ENCODE results near the gene MAN1A1. TPM values are rescaled to one million over a fixed set of nuclear protein-coding genes. Genes with fewer than 3 reads are reported as not detected.

MAN1A1 gene
- total and polyA plus RNA-seq, 2 of the 8 experiments (the other 6 are each of a cell fraction or from before 2014, with no cell fraction given) = 1.8 to 5.4 TPM

DNA sequence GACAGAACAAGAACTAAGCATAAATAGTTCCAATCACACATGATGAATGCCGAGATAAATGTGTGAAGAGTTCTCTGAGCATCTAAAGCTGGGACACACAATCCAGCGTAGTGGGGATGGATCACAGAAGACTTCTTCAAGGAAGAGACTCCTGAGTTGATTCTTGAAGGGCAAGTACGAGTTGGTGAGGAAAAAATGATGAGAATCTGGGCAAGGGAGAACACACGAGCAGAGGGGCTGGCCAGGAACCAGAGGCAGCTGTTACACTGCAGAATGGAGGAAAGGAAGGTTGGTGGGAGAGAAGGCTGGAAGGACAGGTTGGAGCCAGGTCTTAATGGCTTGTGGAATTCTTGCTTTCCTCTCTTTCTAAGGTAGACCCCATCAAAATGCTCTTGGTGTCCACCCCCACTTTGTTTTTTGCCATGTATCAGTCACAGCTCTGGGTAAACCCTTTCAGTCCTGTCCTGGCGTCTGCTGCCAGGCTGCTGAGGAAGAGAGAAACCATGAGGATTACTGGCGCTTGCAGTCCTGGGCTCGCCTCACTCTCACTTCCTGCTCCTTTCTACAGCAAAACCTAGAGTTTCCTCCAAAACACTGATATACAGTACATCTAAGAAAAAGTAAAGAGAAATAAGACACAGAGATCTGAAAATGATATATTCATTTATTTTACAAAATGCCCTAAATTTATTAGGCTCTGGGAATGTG is 143.5 kb downstream of the MAN1A1 start:
- H3K79me2 ChIP-seq (ENCODE audit: control insufficient read depth in 1 of 2, insufficient read depth in 2 of 2, low read length in 2 of 2) = no peaks in the 10 kb centered on the region
- FAIRE-seq = no peak
- H3K4me1 ChIP-seq (replicated peaks in 1 of 4; ENCODE audit: control insufficient read depth in 3 of 4, insufficient read depth in 4 of 4, low read length in 3 of 4) = no peaks in the 10 kb centered on the region
- CTCF ChIA-PET (ENCODE audit: partially characterized antibody) = interaction anchor here (1.1 kb wide), 1 partner anchor 18 kb away, joined by 3 read pairs; no protein-coding TSS in a partner anchor
- no peaks in the 10 kb centered on the region for H3K9me3 ChIP-seq (ENCODE audit: insufficient read depth in 2 of 2, low read depth in 1 of 2, low read length in 1 of 2)
- no peak overlapping the region for H4K91ac ChIP-seq (replicated peaks; ENCODE audit: insufficient read length, low read length)
- H3K23ac ChIP-seq (ENCODE audit: insufficient read length) = no peak overlapping the region
- H2AK5ac ChIP-seq (ENCODE audit: low read depth, low read length) = no peak overlapping the region
- H3K23me2 ChIP-seq (ENCODE audit: low read depth, low read length) = no peaks in the 10 kb centered on the region
- no peak overlapping the region for H2BK15ac ChIP-seq (ENCODE audit: low read length)
- TF ChIP-seq CREB1 (IDR thresholded peaks at IDR 0.05) (no peak), CEBPB (IDR thresholded peaks at IDR 0.05; ENCODE audit: low read depth, low read length) (no peak), MAFK (IDR thresholded peaks at IDR 0.05; ENCODE audit: low read depth, low read length) (no peak), BCL11A (IDR thresholded peaks at IDR 0.05; ENCODE audit: low read depth in 2 of 2, low read length in 2 of 2) (no peak)
- H3K27ac ChIP-seq (ENCODE audit: low read depth, low read length) = no peak overlapping the region
- no peak overlapping the region for H3K4me3 ChIP-seq (ENCODE audit: extremely low read depth in 1 of 4, insufficient read depth in 2 of 4, low read depth in 3 of 4, low read length in 4 of 4)
- H3K79me1 ChIP-seq (ENCODE audit: low read depth, low read length) = no peaks in the 10 kb centered on the region
- H3K14ac ChIP-seq (ENCODE audit: insufficient read length) = no peak overlapping the region
- no peak overlapping the region for H3K56ac ChIP-seq (replicated peaks; ENCODE audit: insufficient read length, low read depth, low read length)
- 84% methylated on average over 5 of the region's 7 CpGs; no CpG with 5 or more reads in 1 of the 2 experiments for WGBS, 2 experiments (ENCODE audit: extremely low coverage in 1 of 2, insufficient coverage in 1 of 2, insufficient read length in 1 of 2, insufficient replicate concordance in 2 of 2, low coverage in 1 of 2, low lambda C conversion rate in 2 of 2, missing lambda C conversion rate in 1 of 2)
- no peak overlapping the region for H3K4ac ChIP-seq (replicated peaks; ENCODE audit: insufficient read length, low read depth, low read length)
- no peak overlapping the region for H2AFZ ChIP-seq (ENCODE audit: low read length)
- H2BK120ac ChIP-seq (replicated peaks; ENCODE audit: low read depth, low read length) = no peak overlapping the region
- H3K4me2 ChIP-seq (ENCODE audit: insufficient read depth in 1 of 2, low read depth in 2 of 2, low read length in 2 of 2) = no peak overlapping the region
- H4K5ac ChIP-seq (ENCODE audit: insufficient read length, low read depth, low read length) = no peak overlapping the region
- H3K27me3 ChIP-seq (replicated peaks in 1 of 4; ENCODE audit: control insufficient read depth in 3 of 4, extremely low read depth in 1 of 4, insufficient read depth in 3 of 4, low read length in 3 of 4) = no peaks in the 10 kb centered on the region
- H2BK5ac ChIP-seq (ENCODE audit: low read depth, low read length) = no peak overlapping the region
- POLR2A ChIA-PET (ENCODE audit: partially characterized antibody) = no interaction called here
- no peak overlapping the region for H4K8ac ChIP-seq (ENCODE audit: extremely low read depth, insufficient read depth, low read length)
- no peak overlapping the region for H2BK12ac ChIP-seq (ENCODE audit: low read depth, low read length)
- H2BK20ac ChIP-seq (ENCODE audit: low read length) = no peak overlapping the region
- no peaks in the 10 kb centered on the region for H3K36me3 ChIP-seq (ENCODE audit: control insufficient read depth in 2 of 4, insufficient read depth in 4 of 4, low read length in 3 of 4)
- H3K18ac ChIP-seq (ENCODE audit: extremely low read depth, low read length) = no peak overlapping the region
- no peaks in the 10 kb centered on the region for H4K20me1 ChIP-seq (replicated peaks in 1 of 2; ENCODE audit: control insufficient read depth in 1 of 2, insufficient read depth in 2 of 2, low read length in 2 of 2)
- DNase-seq (ENCODE audit: low read depth in 1 of 2, low spot score in 2 of 2) = no peak
- H3K9ac ChIP-seq (replicated peaks in 1 of 4; ENCODE audit: extremely low read depth in 1 of 4, low read depth in 3 of 4, low read length in 3 of 4) = no peak overlapping the region
